Retinal pigment epithelial cell (primary cell): ENCODE results near the gene SRGN.
A peak's percentile ranks its signal among the peaks of the same experiment; 100 is the strongest.

ENCODE experiments used
- DNase-seq: peaks from one replicate; pipeline ENCODE4 v3.0.0-alpha.2; 2010; ENCODE audit warnings: low read depth
- H3K4me3 ChIP-seq: 2 replicates; pipeline ENCODE4 v1.5.1; 2011; ENCODE audit warnings: mild to moderate bottlenecking, low read length, control low read depth, moderate library complexity
- CTCF ChIP-seq: conservative IDR thresholded peaks from 2 replicates; pipeline ENCODE4 v1.5.1; 2011; ENCODE audit warnings: low read depth, low read length, control low read depth, inconsistent platforms

The SRGN gene

GRCh38 chr10:69091143-69091651 lies 3.3 kb downstream of the SRGN start:
- DNase-seq = no peak
- TF ChIP-seq CTCF = no peak
- H3K4me3 ChIP-seq = no peak overlapping the region

GRCh38 chr10:69092959-69093850 lies 5.3 kb downstream of the SRGN start:
- no peak overlapping the region for H3K4me3 ChIP-seq
- TF ChIP-seq CTCF = peak; percentile 74
- peak; percentile 55 for DNase-seq

GRCh38 chr10:69093933-69094332 lies 6.0 kb downstream of the SRGN start:
- peak; percentile 27 for TF ChIP-seq CTCF
- H3K4me3 ChIP-seq = no peak overlapping the region

GRCh38 chr10:69096045-69096444 lies 8.1 kb downstream of the SRGN start:
- TF ChIP-seq CTCF = no peak
- DNase-seq = no peak
- H3K4me3 ChIP-seq = no peak overlapping the region

More at GRCh38 chr10:69093933-69094332, 6.0 kb downstream of the SRGN start:
- no peak for DNase-seq

- DNase-seq = no peak
- no peak for TF ChIP-seq CTCF
- H3K4me3 ChIP-seq = no peak overlapping the region
These were observed 9.8 kb downstream of the SRGN start for GRCh38 chr10:69097729-69098128.

- DNase-seq = no peak
- no peak overlapping the region for H3K4me3 ChIP-seq
- TF ChIP-seq CTCF = no peak
These were observed 12.4 kb downstream of the SRGN start for GRCh38 chr10:69100136-69100872.
